A549 treated with CORT108297 at 1 μM for 4 hours (cell line): ENCODE data around the gene GHRL. TPM values are rescaled to one million over a fixed set of nuclear protein-coding genes. Genes with fewer than 3 reads are reported as not detected.

Experiments
- total RNA-seq: library from RNA; stranded (reverse); fragments of 200-300 nt; extraction: Qiagen RNA extraction; gene quantifications from 5 replicates; pipeline ENCODE4 v1.2.3, GENCODE V29; 2022

Gene GHRL, protein sequence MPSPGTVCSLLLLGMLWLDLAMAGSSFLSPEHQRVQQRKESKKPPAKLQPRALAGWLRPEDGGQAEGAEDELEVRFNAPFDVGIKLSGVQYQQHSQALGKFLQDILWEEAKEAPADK
- 0.14 TPM in 1 of 5 replicates, not detected in the others for total RNA-seq

DNA sequence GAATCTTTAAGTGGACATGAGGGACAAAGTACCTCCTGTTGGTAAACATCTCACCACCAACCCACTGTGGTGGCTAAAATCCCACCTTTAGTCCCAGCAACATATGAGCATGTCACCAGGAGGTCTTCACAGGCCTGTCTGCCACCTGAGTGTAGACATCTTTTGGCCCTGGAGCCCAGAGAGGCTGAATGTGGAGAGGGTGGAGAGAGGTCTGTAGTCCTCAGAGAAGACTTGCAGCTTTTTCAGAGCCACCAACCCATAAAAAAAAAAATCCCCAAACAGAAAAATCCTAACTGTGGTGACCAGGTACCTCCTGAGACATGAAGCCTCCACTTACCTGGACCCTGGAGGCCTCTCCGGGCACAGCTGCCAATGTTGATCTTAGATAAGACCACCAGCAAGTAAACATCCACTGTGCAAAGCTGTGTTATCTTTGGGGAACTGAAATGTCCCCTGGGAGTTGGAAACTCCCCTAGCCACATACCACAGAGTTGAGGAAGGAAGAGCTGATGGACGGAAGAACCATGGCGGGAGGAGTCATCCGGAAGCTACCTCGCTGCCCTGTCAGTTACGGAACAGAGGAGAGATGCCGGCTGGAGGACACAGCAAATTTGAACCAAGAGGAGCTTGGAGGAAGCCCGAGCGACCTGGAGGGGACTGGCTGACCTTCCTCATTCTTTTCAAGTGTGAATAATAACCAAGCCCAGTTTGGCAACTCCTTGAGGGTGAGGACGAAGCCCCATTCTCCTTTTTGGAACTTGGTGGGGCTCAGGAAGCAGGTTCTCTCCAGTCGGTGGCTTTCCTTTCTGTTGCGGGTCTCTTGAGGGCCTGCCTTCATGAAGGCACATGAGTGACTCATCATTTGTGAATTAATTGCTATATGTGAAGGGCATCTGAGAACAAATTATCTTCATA is at the start of gene GHRL:
GHRL (minus strand) TSS at position 443 of the 915 bp plus-strand sequence. CDS start 2,767 bp downstream, outside the sequence.

DNA sequence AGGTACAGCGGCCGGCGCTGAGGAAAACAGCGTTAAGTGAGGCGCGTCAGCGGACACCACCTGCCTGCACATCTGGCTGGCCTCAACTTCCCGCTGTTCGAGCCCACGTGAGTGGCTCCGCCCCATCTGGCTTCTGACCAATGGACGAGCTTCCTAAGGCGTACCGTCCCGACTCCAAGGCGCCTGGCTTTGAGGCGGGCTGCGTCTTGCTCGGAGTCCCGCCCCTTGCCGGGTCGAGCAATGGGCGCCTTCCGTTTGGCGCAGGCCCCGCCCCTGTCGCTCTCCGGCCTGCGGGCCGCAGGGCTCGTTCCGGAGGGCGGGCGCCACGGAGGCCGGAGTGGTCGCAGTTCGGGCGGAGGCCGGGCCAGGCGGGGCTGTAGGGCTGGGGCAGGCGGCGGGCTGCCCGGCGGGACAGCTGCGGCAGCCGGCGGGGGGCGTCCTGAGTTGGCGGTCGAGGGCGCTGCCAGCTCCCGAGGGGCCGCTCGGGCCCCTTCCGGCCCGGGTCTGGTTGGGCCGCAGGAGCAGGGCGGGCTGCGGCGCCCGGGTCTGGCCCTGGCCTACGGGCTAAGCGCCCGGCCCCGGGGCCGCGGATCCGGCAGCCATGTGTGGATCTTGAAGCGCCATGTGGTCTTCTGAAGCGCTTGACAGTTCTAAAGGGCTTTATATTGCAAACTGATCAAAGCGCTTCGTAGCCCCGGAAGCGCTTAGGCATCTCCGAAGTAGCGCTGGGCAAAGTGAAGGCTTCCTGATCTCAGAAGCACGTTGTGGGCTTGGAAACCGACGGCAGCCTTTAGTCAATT is 44.4 kb downstream of the GHRL start, which contains the start of gene TATDN2:
TATDN2 (plus strand) TSS at position 276 of the 800 bp plus-strand sequence. CDS start 742 bp downstream, outside the sequence.

Other genes with a start within 250 kb of the GHRL start
- not detected in 5 replicates for gene FANCD2OS, start 184.7 kb downstream of the GHRL start, total RNA-seq
- gene BRK1, start 177.3 kb downstream of the GHRL start, total RNA-seq = 173 to 183 TPM (median 177 TPM) in 5 replicates
- 27.4 to 35.5 TPM (median 30.0 TPM) in 5 replicates for gene VHL, start 151.2 kb downstream of the GHRL start, total RNA-seq
- gene IRAK2, start 128.0 kb downstream of the GHRL start, total RNA-seq = 18.5 to 26.4 TPM (median 22.9 TPM) in 5 replicates
- 31.5 to 38.2 TPM (median 34.4 TPM) in 5 replicates for gene TATDN2, start 44.5 kb downstream of the GHRL start, total RNA-seq
- 191 to 206 TPM (median 204 TPM) in 5 replicates for gene SEC13, start 28.2 kb upstream of the GHRL start, total RNA-seq
- gene ATP2B2, start 212.6 kb upstream of the GHRL start, total RNA-seq = 0.02 to 0.09 TPM (median 0.06 TPM) in 5 replicates